CD4-positive, alpha-beta T cell treated with Interleukin-2 at 100 ng/mL for 4 hours (primary cell): ENCODE data around the gene FGD5.

Source experiments
- DNase-seq: peaks from one replicate; pipeline ENCODE4 v3.0.0-alpha.2; 2020; ENCODE audit warnings: low spot score

Gene FGD5

GRCh38 chr3:14906355-14906971 is 87.7 kb downstream of the FGD5 start:
- no peak for DNase-seq

GRCh38 chr3:14907043-14907966 is 88.5 kb downstream of the FGD5 start:
- DNase-seq, result no peak

GRCh38 chr3:14909250-14909649 is 90.5 kb downstream of the FGD5 start:
- DNase-seq, result no peak

GRCh38 chr3:14911651-14912050 is 92.9 kb downstream of the FGD5 start:
- DNase-seq, result no peak

- no peak for DNase-seq
These were observed 94.5 kb downstream of the FGD5 start for GRCh38 chr3:14913071-14913925.

GRCh38 chr3:14913926-14914778 is 95.4 kb downstream of the FGD5 start:
- DNase-seq, result no peak

GRCh38 chr3:14914779-14915117 is 96.0 kb downstream of the FGD5 start:
- DNase-seq, result no peak

- peak; percentile 22 for DNase-seq
These were observed 97.0 kb downstream of the FGD5 start for GRCh38 chr3:14915636-14916222.

GRCh38 chr3:14918356-14918860 is 99.6 kb downstream of the FGD5 start:
- no peak for DNase-seq

GRCh38 chr3:14920536-14920935 is 101.8 kb downstream of the FGD5 start:
- DNase-seq, result no peak

- peak; percentile 80 for DNase-seq
These were observed 102.4 kb downstream of the FGD5 start for GRCh38 chr3:14921034-14921616.

GRCh38 chr3:14921811-14922705 is 103.3 kb downstream of the FGD5 start:
- no peak for DNase-seq

- DNase-seq, result no peak
These were observed 104.1 kb downstream of the FGD5 start for GRCh38 chr3:14922863-14923262.

GRCh38 chr3:14923476-14923875 is 104.7 kb downstream of the FGD5 start:
- DNase-seq, result no peak

- peak; percentile 55 for DNase-seq
These were observed 107.2 kb downstream of the FGD5 start for GRCh38 chr3:14925729-14926591.

- no peak for DNase-seq
These were observed 107.8 kb downstream of the FGD5 start for GRCh38 chr3:14926592-14926991.

GRCh38 chr3:14927308-14927707 is 108.5 kb downstream of the FGD5 start:
- no peak for DNase-seq

GRCh38 chr3:14929310-14930074 is 110.7 kb downstream of the FGD5 start:
- no peak for DNase-seq
